HG03159 (cell line): ENCODE measurements around the gene NLN.
"Not testable (repeated sequence)": the region's sequence is repeated elsewhere in the genome, so short reads cannot be mapped to it uniquely, and the experiment has no call there.

Experiments used
- ATAC-seq: cut with Tn5 transposase; IDR thresholded peaks from one replicate; pipeline ENCODE4 v1.9.1; 2021; ENCODE audit warnings: mild to moderate bottlenecking, moderate library complexity; ENCODE audit not compliant: unreplicated experiment

The NLN gene

GRCh38 chr5:65828022-65828896 is 106.3 kb downstream of the NLN start:
- ATAC-seq = no peak

- ATAC-seq = no peak
These were observed 108.9 kb downstream of the NLN start for GRCh38 chr5:65830856-65831255.

- no peak for ATAC-seq
These were observed 109.3 kb downstream of the NLN start for GRCh38 chr5:65831276-65831675.

GRCh38 chr5:65832152-65832551 is 110.1 kb downstream of the NLN start:
- ATAC-seq = no peak

- no peak for ATAC-seq
These were observed 110.7 kb downstream of the NLN start for GRCh38 chr5:65832603-65833228.

- ATAC-seq = no peak
These were observed 111.8 kb downstream of the NLN start for GRCh38 chr5:65833780-65834179.

GRCh38 chr5:65834306-65834705 is 112.3 kb downstream of the NLN start:
- no peak for ATAC-seq

- no peak for ATAC-seq
These were observed 113.2 kb downstream of the NLN start for GRCh38 chr5:65835191-65835590.

GRCh38 chr5:65837139-65837538 is 115.1 kb downstream of the NLN start:
- no peak for ATAC-seq

- ATAC-seq = not testable (repeated sequence)
These were observed 117.2 kb downstream of the NLN start for GRCh38 chr5:65839170-65839569.

GRCh38 chr5:65840071-65840470 is 118.1 kb downstream of the NLN start:
- ATAC-seq = no peak

GRCh38 chr5:65844763-65845162 is 122.8 kb downstream of the NLN start:
- not testable (repeated sequence) for ATAC-seq

- ATAC-seq = no peak
These were observed 124.1 kb downstream of the NLN start for GRCh38 chr5:65846101-65846500.

- not testable (repeated sequence) for ATAC-seq
These were observed 125.0 kb downstream of the NLN start for GRCh38 chr5:65847019-65847418.

GRCh38 chr5:65849918-65850317 is 127.9 kb downstream of the NLN start:
- not testable (repeated sequence) for ATAC-seq

GRCh38 chr5:65854925-65855324 is 132.9 kb downstream of the NLN start:
- no peak for ATAC-seq

GRCh38 chr5:65855766-65856315 is 133.8 kb downstream of the NLN start:
- ATAC-seq = no peak

- ATAC-seq = no peak
These were observed 134.5 kb downstream of the NLN start for GRCh38 chr5:65856520-65856919.

- no peak for ATAC-seq
These were observed 136.3 kb downstream of the NLN start for GRCh38 chr5:65858316-65858715.

- ATAC-seq = no peak
These were observed 139.8 kb downstream of the NLN start for GRCh38 chr5:65861830-65862241.

GRCh38 chr5:65862384-65862783 is 140.4 kb downstream of the NLN start:
- ATAC-seq = no peak

GRCh38 chr5:65863747-65864146 is 141.7 kb downstream of the NLN start:
- ATAC-seq = no peak
